ENCODE results near the gene RALGPS1. TPM values are rescaled to one million over a fixed set of nuclear protein-coding genes. Genes with fewer than 3 reads are reported as not detected.

RALGPS1 gene
- total RNA-seq, 4 donors from 2014 or later = 4.7 to 18.1 (median 5.0) TPM

DNA sequence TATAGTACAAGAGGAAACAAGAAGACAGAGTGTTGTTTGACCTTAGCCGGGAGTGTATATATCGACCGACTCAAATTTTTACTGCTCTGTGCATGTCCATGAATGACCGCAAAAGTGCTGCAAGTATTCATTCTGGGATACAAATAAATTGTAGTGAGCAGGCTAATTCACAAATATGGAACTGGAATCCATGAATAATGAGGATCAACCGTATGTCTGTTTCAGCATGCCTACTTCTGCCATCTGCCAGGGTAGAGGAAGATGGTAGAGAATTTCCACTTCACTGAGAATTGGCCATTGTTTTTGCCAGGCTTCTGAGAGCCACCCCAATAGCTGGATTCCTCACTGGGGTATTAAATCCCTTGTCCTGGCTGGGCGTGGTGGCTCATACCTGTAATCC is 8.5 kb upstream of the RALGPS1 start:
- TF ChIP-seq, protein P1, sequence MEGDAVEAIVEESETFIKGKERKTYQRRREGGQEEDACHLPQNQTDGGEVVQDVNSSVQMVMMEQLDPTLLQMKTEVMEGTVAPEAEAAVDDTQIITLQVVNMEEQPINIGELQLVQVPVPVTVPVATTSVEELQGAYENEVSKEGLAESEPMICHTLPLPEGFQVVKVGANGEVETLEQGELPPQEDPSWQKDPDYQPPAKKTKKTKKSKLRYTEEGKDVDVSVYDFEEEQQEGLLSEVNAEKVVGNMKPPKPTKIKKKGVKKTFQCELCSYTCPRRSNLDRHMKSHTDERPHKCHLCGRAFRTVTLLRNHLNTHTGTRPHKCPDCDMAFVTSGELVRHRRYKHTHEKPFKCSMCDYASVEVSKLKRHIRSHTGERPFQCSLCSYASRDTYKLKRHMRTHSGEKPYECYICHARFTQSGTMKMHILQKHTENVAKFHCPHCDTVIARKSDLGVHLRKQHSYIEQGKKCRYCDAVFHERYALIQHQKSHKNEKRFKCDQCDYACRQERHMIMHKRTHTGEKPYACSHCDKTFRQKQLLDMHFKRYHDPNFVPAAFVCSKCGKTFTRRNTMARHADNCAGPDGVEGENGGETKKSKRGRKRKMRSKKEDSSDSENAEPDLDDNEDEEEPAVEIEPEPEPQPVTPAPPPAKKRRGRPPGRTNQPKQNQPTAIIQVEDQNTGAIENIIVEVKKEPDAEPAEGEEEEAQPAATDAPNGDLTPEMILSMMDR (IDR thresholded peaks at IDR 0.05; ENCODE audit: low read depth) = no peak

DNA sequence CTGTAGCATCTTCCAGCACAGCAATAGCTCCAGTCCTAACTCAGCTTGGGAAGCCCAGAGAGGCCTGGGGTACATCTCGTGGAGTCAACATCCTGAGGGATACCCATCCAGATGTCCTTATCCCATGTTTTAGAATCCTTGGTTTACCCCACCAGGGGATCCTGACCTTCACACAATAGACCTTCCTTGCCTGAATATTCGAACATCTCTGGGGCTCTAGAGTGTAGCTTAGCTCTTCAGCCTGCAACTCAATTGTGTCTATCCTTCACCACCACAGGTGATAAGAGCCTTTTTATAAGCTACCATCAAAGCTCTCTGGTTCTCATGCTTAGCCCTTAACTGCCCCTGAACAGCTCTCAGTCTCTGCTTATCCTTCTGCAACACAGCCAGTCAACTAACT is 7.5 kb upstream of the RALGPS1 start:
- TF ChIP-seq, protein P1 (IDR thresholded peaks at IDR 0.05; ENCODE audit: low read depth) = no peak

DNA sequence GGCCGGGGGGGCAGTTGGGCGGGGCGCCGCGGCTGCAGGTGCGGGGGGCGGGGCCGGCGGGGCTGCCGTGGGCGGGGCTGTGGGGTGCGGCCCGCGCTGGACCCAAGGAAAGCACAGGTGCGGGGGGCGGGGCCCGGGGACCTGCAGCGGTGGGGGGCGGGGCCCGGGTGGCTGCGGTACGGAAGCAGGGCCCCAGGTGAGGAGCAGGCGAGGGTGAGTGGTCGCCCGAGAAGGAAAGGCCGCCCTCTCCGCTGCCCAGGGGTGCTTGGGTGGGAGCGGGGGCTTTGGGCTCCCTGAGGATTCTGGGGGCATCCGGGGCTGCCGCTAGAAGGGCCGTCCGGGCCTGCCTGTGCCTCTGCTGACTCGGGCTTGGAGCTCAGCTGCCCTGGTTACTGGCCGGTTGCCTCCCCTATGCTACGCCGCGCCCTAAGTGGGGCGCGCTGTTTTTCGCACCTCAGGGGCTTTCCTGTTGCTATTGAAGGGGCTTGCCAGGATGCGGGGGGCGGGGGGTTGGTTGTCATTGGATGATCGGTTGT is 767 bp downstream of the RALGPS1 start:
- TF ChIP-seq, protein P1 (IDR thresholded peaks at IDR 0.05; ENCODE audit: low read depth) = no peak

DNA sequence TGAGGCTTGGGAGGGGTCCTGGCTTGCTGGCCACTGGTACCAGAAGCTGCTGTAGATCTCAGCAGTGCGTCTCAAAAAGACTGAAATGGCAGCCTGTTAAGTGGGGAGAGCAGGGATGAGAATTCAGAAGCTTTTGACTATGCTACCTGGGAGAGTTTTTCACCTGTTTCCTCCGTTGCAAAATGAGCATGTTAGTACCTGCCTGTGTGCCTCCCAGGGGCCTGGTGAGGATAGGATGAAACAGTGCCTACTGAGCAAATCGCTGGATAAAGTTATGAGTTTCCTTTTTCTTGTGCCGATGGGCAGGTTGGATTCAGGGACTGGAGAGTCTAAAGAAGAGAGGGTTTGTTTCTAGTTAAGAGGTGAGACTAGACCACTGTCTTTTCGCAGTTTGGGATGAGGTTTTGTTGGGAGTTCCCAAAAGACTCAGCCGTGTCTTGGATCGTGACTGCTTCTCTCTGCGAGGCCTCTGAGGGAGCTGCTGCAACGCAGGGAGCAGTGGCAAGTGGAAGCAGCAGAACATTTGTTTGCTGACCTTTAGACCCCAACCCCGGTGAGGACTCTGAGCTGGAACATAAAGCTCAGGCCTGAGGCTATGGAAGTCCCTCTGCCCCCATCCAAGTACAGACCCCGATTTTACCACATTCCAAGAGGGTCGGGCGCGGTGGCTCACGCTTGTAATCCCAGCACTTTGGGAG is 1.4 kb downstream of the RALGPS1 start:
- TF ChIP-seq, protein P1 (IDR thresholded peaks at IDR 0.05; ENCODE audit: low read depth) = no peak

DNA sequence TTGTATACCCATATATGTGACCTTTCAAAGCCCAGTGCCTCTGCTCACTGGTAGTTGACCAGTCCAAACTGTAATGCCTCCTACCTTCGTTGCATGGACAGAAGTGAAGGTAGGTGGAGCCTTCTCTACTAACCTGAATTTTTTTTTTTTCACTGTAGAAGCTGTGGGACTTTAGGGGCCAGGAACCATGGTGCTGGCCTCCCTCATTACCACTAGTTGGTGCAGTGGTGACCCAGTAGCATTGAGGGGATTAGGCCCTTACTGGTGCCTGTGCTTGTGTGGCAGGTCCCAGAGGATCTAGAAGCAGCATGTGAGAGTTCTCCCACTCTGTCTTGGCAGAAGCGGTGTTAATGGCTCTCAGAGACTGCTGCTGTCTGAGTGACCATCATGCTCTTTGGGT is 2.3 kb downstream of the RALGPS1 start:
- TF ChIP-seq, protein P1 (IDR thresholded peaks at IDR 0.05; ENCODE audit: low read depth) = no peak

DNA sequence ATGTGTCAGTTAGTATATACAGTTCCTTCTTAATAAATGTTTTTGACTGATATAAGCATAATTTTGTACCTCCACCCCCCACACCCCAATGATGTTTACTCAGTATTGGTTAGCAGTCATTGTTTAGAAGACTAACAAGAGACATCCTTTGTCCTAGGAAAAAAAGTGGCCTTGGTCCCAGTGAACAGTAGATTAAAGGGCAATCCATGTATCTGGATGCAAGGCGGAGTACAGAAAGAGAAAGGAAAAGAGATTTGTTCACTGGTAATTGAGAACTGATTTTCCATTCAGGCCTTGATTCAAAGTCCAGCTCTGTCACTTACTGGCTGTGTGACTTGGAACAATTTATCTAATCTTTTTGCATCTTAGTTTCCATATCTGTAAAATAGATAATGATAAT is 4.6 kb downstream of the RALGPS1 start:
- TF ChIP-seq, protein P1 (IDR thresholded peaks at IDR 0.05; ENCODE audit: low read depth) = no peak

DNA sequence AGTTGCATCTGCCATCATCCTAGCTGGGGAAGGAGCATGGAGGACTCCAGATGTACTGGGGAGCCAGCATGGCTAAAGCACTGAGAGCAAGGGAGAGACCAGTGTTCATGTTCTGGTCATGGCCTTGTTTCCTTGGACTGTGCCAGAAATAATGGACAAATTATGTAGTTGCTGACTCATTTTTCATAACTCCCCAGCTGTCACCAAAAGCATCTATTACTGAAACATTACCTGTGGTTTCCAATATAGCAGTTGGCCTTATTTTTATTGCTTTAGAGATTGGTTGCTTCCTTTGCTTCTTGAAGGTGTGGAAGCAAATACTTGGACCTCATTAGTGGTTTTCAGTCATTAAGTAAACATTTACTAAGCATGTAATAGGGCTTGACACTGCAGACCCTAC is 11.3 kb downstream of the RALGPS1 start:
- TF ChIP-seq, protein P1 (IDR thresholded peaks at IDR 0.05; ENCODE audit: low read depth) = no peak

All from subcutaneous adipose tissue (tissue), 4 donors.